Activated T-helper 9 cell treated with anti-CD3 and anti-CD28 coated beads, Interleukin-2, amount 50 U/mL, for 16 hours (primary cell): ENCODE results near the gene ELMO1.
"Not testable (repeated sequence)": the region's sequence is repeated elsewhere in the genome, so short reads cannot be mapped to it uniquely, and the experiment has no call there.

ENCODE experiments used
- DNase-seq: peaks from one replicate; pipeline ENCODE4 v3.0.0-alpha.2; 2020; ENCODE audit warnings: low read depth

The ELMO1 gene

DNA sequence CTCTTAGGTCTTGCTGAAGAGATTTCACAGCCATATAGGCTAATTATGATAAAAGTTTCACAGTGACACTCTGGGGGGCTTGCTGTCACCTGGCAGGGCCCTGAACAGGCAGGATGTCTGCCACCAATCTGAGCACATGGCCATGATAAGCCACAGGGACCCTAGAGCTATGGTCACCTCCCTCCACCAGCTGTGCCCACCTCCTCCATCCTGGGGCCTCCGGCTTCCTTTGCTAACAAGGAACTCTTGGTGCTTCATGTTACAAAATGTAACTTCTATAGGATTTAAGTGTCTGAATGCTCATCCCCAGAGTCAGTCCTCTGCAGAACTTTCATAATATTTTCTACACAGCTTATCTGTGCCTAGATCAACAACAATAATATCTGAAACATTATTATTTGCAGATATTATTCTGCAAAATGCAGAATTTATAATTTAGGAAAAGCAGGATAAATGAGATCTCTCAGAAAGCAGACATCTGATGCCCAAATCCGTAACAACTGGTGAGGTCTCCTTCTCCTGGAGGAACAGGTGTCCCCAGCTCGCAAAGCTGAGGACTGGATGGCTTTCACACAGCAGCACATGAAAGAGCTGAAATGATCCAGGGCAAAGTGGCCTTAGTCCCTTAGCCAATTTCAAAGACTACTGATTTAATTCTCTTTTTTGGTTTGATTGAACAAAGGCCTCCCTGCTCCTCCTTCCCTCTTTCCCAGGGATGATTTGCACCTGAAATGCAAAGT, 437.3 kb downstream of the ELMO1 start:
- DNase-seq = no peak

DNA sequence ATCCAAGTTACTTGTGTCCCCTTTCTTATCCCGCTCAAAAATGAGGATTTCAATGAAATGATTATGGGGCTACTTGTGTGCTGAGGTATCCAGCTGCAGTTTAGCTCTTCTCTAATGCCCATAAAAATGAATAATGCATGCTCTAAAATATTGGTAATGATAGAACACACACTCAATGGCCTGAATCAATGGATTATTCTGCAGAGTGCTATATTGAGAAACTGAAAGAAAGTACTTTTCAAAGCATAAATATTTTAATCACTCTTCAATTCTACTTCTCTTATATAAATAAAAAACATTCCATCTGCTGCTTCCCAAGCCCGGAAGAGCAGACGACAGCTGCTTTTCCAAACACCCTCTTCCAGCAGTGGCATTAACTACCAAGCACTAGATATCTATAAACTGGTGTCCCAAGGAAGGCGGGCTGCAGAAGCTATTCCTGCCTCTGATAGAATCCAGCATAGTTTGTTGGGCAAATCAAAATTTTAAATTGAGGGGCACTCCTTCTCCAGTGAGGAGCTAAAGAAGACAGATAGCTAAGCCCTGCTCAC, 439.5 kb downstream of the ELMO1 start:
- no peak for DNase-seq

DNA sequence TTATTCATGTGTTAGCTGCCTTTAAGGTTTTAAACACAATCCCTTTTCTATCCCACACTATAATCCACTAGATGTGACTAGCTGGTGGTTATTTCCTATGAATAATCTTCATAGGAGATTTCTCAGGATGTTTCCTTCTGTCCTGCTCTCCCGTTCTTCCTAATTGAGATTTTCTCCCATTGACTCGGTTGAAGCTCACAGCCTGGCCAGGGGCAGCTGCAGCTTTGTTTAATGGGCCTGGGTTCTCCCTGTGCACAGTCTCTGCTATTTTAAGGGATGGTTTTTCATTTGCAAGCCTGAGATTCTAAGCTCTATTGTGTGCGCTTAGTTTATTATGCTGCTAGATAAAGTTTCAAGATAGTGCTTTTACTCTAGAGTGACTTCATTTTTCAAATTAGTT, 441.0 kb downstream of the ELMO1 start:
- DNase-seq = no peak

DNA sequence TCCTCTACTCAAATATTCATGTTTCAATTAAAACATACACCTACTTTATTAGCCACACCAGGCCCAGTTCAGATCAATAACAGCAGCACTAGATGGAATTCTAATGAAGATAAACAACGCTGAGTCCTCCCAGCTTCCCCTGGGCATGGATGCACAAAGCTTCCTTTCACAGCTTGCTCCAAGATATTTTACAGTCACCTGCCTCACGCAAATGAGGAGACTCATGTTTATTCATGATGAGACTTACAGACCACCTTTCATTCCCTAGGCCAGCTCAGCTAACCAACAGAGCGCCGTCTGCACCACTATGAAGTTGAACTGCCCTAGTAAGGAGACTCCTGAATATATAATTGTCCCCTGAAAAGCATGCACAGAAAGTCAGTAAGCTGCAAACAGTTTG, 441.4 kb downstream of the ELMO1 start:
- no peak for DNase-seq

DNA sequence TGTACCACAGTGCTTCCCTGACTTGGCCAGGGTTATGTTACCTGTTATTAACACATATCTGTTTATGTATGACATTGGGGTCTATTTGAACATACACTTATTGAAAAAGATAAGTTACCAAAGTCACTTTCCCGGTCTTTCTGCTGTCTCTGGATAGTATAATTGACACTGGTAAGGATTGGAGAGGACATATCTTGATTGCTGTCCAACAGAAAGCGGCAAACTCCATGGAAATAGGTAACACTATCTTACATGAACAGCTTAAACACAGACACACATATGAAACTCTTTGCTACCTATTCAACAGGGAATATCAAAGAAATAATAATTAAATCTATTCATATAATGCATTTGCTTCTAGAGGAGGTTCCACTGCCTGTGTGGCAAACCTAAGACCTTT, 441.9 kb downstream of the ELMO1 start:
- no peak for DNase-seq

DNA sequence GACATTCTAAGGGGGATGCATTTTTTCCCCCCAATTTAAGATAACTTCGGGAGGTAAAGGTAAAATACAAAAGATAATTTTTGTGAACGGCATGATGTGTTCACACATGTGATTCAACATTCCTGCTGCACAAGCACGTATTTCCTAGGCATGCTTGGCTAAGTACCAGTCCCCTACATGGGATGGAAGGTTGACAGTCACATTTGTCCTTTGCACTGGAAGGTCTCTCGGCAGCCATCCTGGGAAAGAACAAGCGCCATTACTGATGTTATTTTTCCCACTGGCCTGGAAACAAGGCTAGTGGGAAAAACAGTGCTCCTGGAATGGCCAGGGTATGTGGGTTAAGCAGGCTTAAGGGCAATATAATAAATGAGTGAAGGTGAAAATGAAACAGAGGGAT, 448.2 kb downstream of the ELMO1 start:
- no peak for DNase-seq

DNA sequence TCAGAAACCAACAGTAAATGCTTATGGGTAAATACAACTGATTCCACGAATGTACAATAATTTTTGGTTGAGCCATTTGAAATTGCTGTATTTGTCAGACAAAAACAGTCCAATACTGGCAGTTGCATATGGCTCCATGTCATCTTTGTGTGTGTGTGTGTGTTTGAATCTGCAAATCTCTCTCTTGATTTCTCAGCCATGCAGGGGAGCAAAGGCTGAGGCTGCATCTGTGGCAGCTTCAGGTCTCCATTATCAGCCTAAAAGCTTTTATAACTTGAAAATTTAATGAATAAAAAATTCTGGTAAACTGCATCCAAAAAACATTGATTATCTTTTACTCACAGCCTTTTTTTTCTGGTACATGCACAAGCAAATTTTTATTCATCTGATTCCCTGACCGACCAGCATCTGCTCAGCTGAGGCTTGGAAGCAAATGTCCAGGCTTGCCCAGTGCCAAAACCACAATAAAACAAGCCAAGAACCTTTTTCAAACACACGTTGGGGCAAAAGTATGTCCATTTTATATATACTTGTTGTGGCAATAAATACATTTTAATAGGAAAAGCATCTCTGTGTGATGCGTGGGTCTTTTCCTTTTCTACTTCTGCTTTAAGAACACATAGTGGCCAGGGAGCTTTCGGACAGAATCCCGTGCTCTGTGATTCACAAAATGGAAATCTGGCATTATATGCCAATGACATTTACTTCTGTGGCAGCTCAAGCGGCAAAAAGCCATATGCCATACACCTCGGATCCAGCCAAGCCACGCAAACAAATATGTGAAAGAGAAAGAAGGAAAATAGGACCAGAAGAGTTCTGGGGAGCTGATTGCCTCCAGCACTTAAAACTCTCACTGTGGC, 448.8 kb downstream of the ELMO1 start:
- DNase-seq = no peak

DNA sequence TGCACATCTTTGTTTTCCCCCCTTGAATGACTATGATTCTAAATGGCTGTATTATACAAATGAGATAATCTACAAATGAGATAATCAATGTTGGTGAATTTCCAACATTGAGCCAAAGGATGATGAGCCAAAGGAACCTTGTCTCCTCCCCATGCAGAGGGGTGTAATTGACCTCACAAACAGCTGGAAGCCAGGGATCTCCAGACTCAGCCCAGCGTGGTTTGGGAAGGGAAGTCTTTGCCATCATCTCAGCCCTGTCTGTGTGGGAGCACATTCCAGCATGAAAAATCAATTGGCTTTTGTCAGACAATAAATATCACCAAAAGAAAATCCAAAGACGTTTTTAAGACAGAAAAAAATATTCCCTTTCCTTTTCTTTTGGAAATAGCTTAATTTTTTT, 452.9 kb downstream of the ELMO1 start:
- DNase-seq = no peak

DNA sequence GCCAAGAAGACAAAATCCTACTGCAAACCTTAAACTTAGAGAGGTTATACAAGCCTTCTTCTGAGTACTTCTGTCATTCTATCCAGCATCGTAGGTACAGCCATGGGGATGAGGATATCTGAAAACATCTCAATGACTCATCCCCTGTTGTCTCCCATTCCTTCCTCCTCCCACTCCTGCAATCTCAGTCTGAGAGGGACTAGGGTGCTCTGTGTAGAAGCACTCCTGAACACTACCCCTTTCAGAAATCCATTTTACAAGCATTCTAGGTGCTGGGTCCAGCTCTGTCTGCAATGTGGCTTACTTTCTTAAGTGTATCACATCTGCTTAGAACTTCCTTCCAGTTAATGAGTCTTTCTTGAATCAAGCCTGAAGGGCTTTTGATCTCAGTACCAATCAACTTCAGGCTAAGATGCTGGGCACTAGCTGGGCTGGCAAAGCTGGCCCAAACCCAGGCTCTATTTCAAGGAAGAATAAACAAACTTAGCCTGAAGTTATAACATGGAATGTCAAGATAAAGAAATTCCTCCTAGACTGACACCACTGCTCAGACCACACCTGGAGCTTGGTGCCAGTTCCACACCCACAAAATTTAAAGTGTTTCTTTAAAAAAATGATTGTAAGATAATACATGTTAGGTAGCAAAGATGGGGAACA, 454.1 kb downstream of the ELMO1 start:
- DNase-seq = no peak

DNA sequence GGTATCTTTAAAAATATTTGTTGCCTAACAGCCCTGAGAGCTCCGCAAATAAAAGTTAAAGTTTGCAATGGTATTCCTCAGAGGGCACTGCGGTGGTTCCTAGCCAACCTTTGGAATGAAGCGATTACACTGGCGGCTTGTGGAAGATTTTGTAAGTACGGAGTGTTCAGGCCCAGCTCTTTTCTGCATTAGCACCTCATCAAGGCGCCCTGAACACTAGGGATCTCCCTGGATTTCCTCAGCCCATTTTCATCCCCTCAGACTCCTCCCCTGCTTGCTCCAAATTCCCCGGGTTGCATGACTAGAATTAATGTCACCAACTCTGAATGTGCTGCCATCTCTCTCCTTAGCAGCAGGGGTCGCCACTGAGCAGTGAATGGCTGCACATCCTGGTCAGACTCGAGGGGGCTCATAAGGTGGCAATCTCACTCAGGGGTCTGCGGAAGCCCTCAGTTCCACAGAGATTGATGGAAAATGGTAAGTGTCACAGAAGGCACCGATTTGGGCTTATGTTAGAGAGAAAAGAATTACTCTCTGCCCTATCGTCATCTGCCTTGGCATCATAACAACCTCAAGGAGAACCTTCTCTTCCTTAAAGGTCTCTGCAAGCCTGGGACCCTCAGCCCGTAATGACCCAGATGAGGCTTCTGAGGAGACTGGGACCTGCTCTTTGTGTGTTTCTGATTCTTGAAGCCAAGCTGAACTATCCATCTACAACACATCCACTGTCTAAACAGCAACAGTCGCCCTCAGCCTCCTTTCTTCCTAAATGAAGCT, 461.5 kb downstream of the ELMO1 start:
- peak; percentile 34 for DNase-seq

DNA sequence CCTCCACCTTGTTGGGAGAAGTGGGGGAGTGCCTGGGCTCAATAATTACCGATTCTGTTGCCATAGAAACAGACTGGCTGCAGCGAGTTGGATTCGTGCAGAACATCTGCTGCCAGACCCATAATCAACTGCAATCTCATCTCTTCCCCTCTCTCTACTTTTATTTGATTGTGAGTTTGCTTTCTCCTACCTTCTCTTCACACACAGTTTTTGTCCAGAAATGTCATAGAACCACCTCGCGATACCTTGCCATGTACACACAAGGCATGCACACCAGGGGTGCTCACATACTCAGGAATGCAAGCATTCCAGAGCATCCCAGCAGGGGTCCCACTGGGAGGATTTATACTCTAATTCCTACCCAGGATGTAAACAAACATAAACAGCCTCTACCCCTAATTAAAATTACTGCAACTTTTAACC, 462.1 kb downstream of the ELMO1 start:
- no peak for DNase-seq

DNA sequence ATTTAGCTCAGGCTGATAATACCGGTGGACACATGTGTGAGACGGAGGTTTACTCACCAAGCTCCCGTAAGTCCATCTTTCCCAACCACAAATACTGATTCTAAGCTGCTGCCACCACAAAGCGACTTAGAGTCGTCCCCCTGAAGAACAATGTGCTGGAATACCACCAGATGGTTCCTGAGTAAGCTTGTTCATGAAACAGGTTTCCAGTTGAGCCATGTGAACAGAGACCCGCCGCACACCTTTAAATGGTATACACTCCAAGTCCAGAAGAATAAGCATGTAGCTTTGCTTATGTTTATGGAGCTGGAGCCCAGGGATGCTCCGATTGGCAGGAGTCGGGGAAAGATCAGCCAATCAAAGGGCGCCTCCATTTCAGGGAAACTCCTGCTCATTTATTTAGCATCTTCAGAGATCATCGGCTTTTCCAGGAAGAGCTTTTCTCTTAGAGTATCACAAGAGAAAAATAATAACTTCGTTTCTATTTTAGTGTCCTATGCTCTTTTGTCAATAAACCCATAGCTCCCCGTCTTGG, 462.7 kb downstream of the ELMO1 start:
- no peak for DNase-seq

DNA sequence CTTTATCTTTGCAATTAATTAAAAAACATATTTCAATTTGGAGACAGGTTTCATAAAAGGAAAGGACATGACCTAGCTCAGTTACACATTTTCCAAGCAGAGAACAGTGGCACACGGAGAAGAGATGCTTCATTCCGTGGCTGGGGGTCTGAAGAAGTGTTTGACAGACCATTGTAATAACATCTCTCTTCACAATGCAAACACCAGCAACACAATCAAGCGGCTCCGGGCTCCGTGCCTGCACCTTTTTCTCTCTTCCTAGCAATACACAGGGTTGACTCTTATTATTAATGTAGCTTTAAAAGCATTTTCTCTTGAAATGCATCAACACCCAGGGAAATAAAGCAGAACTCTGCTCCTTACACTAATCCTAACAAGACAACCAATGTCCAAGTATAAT, 463.3 kb downstream of the ELMO1 start:
- no peak for DNase-seq

DNA sequence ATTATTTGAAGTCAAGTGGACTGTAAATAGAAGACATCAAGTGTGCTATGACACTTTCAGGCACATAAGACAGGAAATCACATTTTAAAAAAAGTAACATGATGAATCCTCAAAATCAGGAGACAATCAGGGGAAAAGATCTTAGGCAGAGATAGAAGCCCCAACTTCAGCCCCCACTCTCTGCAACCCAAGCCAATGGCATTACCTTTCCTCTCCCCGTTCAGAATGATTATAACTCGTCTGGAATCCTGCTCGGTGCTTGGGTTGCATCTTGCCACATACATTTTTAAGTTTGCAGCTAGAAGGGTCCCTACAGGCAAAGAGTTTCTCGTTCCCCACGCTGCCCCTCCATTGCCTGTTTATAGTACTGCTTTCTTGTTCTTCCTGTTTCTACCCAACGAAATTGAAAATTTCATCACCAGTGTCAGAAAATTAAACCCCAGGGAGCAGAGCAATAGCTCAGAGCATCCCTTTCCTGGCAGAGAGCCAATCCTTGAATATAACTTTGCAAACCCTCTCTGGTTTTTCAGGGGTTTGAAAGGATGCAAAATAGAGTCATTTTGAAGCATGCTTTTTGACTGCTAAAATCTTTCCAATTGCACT, 463.9 kb downstream of the ELMO1 start:
- no peak for DNase-seq

DNA sequence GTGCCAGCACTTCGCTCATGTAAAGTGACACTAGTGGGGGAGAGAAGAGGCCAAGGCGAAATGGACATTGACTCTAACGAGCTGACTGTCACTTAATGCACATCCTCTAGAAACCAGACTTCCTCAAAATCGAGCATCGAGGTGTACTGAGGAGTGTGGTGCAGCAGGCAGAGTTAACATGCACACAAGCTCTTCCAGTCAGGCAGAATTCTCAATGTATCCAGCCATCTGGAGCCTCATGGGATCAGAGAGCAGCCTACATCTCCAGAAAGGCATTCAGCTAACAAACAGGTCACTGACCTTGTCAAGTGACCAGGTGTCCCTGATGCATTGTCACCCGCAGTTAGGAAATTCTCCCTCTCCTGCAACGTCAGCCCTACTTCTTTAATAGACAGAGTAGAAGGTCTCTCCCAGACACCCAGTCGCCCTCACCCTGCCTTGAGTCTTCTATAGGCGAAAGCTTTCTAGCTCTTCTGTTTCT, 464.6 kb downstream of the ELMO1 start:
- no peak for DNase-seq

DNA sequence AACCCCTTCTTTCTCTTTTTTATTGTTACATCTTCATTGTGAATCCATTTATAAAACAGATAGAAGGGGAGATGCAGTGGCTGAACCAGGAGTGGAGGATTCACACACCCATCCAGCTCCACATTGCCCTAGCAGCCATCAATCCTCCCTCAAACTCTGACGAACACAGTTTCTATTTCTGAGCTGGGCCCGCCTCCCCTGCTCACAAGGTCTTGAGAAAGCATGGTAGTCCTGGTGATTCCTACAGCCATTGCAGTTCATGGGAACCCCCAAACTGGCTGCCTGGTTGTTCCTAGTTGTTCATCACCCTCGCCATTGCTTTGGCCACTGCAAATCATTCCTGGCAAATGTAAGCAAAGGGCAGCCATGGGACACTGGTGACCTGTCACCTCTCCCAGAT, 465.9 kb downstream of the ELMO1 start:
- no peak for DNase-seq

DNA sequence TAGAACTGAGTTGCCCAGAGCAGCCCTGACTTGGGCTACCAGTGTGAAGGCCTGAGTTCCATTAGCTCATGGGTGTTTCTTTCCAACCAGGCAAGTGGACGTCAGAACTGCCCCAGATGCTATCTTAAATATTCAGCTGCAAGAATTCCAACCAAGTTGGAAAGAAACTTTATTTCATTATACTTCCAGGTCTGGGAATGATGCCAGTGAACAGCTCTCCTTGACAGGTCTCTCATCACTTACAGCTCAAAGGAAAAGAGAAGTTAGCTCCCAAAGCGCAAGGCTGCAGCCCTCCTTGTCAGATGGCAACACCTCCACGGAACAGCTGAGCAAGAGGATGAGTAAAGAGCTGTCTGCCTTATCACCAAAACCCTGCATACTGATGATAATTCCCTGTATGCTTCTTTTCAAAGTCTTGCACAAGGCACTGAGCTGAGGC, 468.8 kb downstream of the ELMO1 start:
- DNase-seq = no peak

DNA sequence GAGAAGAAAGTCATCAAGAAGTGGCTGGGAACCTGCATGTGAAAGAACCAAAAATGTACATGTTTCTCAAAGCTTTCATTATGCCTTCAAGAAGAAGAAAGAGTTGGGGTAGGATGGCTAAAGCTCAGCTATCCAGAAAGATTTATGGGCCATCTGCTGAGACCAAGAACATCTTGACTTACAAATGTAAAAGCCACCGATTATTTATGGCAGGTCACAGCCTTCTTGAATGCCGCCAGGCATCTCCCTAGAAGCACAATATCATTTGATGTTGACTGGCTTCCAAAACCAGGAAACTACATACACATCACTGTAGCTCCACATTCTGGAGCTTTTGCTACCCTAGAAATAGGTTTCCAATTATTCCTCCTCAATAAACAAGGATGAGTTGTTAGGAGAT, 470.2 kb downstream of the ELMO1 start:
- no peak for DNase-seq

DNA sequence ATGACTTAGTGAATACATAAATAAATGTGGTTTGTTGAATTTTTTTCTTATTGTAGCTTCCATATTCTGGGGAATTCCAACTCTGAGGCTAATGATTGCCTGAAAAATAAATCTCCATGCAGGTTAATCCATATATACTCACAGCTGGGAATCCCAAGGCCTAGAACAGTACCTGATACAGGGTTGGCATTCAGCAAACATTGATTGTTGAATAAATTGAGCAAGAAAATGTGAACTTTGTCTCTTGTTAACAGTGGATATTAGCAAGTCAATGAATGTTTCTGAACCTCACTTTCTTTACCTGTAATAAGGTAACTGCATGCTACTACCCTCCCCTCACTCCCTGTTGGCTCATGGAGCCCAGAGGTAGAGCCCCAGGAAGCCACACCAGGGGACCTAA, 470.8 kb downstream of the ELMO1 start:
- DNase-seq = no peak

DNA sequence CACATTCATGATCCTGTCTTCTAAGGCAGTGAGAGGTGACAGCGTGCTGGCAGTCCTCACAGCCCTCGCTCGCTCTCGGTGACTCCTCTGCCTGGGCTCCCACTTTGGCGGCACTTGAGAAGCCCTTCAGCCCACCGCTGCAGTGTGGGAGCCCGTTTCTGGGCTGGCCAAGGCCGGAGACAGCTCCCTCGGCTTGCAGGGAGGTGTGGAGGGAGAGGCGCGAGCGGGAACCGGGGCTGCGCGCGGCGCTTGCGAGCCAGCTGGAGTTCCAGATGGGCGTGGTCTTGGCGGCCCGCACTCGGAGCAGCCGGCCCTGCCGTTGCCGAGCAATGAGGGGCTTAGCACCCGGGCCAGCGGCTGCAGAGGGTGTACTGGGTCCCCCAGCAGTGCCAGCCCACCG, 475.1 kb downstream of the ELMO1 start:
- DNase-seq = not testable (repeated sequence)

DNA sequence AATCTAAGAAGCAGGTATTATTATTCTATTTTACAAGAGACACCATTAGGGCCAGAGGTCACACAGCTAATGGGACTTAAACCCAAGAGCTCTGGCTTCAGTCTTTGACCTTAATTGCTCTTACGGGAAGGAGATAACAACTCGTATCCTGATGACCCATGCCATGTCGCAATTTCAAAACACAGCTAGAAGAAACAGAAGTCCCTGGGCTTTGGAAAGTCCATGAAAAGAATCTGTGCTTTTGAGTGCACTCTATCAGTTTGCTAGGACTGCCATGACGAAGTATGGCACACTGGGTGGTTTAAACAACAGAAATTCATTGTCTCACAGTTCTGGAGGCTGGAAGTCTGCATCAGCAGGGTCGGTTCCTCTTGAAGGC, 476.5 kb downstream of the ELMO1 start:
- no peak for DNase-seq
